GM18508 (cell line): ENCODE data around the gene BORCS6.
A peak's percentile ranks its signal among the peaks of the same experiment; 100 is the strongest.

ENCODE experiments used
- ATAC-seq: cut with Tn5 transposase; IDR thresholded peaks from one replicate; pipeline ENCODE4 v1.9.1; 2021; ENCODE audit warnings: moderate number of reproducible peaks; ENCODE audit not compliant: insufficient read depth, unreplicated experiment

The BORCS6 gene

DNA sequence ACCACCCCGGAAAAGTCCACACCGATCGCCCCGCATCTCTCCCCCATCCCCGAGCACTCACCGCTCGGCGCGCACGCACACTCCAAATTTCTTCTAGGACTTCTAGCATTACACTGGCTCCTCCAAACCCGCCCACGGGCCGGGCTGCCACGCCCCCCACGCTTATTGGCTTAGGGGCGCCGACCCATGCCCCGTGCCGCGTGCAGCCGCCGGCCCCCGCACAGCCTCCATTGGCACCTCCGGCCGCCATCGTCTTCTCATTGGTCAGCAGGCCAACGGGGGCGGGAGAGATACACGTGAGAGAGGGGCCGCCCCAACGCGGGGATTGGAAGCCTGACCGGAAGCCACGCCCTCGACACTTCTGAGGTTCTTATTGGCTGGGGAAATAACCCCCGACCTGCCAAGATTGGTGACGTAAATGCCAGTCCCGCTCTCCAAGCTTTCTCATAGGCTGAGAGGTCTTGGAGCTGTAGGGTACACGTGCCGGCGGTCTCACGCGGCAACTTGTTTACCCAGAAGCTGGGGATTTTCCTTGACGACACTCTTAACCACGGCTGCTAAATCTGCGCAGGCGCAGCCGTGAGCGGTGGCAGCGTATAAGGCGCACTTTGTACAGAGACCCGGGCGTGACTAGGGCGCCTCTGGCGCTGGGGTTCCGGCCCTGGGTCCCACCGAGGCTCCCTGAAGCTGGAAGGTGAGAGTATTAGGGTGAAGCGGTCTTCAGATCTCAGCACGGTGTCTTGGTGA, 33.6 kb downstream of the BORCS6 start:
- ATAC-seq = peak; percentile 56

- ATAC-seq = no peak
Observed at GRCh38 chr17:8155996-8156245, 34.1 kb downstream of the BORCS6 start.

DNA sequence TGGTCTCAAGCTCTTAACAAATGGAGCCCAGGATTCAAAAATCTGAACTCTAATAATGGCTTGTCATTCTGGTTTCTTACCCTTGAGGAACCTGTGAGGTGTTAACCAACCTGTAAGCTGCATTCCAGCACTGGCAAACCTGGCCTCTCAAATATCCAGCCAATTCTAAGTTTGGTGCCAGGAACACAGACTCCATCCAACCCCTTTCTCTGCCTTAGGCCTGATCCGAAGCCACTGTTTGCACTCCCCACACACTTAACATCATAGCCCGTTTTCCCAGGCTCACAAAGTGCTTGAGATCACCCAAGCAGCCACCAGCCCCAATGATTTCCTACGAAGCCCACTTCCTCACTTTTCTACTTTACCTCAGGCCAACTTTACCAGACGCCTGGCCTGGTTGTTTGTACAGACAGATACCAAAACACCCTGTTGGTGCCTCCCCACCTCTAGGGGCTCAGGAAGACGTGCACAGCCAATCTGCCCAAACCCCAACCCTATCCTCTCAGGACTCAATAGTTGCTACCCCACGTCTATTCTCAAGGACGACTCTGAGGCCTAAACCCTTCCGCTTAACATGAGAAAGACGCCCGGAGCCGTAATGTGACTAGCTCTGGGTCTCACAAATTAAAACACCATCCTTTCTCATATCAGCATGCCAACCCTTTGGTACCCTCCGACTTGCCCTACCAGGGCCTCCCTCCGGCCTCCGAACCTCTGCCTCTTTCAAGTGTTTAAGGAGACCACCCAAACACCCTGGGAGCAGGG, 34.6 kb downstream of the BORCS6 start:
- ATAC-seq = no peak

- ATAC-seq = no peak
Observed at GRCh38 chr17:8154608-8155155, 35.3 kb downstream of the BORCS6 start.

DNA sequence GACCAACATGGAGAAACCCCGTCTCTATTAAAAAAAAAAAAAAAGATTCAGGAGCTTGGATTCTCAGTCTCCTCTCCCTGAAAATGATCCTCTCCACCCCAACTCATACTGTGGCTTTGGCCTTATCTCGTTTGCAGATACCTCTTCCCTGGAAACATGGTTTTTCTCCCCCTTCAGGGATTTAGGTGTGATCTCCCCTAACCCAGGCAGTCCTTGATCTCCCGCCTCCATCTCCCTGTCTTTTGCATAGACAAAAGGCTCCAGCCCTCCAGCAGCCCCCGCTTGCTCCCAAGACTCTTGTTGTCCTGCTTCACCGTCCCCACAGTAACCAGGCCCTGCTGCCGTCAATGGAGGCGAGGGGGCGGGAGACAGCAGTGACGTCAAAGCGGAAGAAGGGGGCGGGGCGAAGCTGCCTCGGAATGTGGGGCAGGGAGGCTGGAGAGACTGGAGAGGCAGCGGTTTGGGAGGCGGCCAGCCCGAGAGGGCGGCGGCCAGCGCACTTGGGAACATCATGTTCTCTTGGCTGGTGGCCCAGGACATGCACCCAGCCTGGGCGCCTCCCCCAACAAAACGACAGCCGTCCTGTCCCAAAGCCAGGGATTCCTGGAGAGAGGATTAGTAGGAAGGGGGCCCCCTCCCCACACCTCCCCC, 35.9 kb downstream of the BORCS6 start:
- no peak for ATAC-seq

- ATAC-seq = no peak
Observed at GRCh38 chr17:8153525-8153956, 36.4 kb downstream of the BORCS6 start.

GRCh38 chr17:8153031-8153451, 36.9 kb downstream of the BORCS6 start:
- no peak for ATAC-seq

DNA sequence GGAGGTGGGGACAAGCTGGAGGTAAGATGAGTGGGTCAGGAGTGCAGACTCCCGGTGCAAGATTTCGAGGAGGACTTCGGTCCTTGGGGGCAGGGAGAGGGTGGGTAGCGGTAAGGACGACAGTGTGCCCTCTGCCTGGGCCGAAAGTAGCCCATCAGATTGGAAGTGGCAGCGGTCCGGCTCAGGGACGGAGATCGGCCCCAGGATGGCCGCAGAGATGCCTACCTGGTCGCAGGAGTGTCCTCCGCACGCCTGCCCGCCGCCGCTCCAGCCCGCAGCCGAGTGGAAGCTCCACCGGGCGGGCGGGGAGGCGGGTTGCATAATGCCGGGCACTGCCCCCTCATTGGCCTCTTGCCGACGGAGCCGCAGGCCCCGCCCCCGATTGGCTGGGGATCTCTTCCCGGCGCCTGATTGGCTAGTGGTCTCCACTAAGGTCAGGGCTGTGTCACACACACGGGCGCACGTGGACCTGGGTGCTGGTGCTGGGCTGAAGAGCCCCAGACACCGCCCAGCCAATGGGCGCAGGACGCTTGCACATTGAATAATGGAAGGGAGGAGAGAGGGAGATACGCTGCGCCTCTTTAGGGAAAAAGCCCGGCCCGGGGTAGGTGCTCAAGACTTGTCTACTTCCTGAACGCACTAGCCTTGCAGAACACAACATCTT, 37.7 kb downstream of the BORCS6 start, which contains the start of gene PER1:
PER1 (minus strand) TSS at position 293 of the 664 bp plus-strand sequence. CDS start 1,698 bp downstream, outside the sequence.
- ATAC-seq = no peak

GRCh38 chr17:8151641-8152111, 38.3 kb downstream of the BORCS6 start:
- ATAC-seq = no peak

- no peak for ATAC-seq
Observed at GRCh38 chr17:8151120-8151640, 38.8 kb downstream of the BORCS6 start.

- ATAC-seq = no peak
Observed at GRCh38 chr17:8150194-8151119, 39.5 kb downstream of the BORCS6 start.

- ATAC-seq = no peak
Observed at GRCh38 chr17:8149419-8150193, 40.4 kb downstream of the BORCS6 start.

DNA sequence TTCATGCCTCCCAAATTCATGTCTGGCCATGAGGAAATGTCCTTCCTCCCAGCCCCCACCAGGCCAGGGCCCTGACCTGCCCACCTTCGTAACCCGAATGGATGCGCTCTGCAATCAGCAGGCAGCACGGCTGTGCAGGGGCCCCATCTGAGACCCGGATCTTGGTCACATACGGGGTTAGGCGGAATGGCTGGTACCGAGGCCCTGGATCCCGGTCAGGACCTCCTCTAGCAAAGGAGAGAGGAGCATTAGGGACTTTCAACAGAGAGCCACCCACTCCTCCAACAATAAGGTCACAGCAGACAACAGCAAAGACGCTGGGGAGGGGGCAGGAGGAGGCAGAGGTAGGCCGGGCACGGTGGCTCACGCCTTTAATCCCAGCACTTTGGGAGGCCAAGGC, 41.4 kb downstream of the BORCS6 start:
- no peak for ATAC-seq

DNA sequence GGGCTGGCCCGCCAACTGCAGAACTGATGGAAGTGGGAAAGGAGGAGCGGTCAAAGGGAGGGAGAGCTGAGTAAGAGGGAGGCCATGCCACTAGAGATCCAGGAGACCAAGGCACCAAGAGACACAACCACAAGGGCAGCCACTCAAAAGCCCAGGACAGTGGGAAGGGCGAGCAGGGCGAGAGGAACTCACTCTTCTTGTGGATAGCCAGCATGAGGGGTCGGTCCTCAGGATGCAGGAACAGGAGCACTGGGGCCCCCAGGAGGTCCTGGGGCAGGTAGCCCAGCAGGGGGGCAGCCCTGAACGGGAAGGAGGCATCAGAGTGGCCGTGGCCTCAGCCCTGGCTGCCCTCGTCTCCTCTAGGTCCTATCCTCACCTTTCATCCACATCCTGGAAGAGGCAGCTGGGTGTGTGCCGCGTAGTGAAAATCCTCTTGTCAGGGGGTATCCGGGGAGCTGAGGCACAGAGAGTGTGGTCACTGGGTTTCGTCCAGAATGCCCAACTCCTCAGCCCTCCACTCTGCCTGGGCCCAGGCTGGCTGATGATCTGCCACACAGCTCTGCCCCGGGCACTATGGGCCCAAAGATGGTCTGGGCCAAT, 42.1 kb downstream of the BORCS6 start:
- no peak for ATAC-seq

- ATAC-seq = no peak
Observed at GRCh38 chr17:8147141-8147804, 42.7 kb downstream of the BORCS6 start.

DNA sequence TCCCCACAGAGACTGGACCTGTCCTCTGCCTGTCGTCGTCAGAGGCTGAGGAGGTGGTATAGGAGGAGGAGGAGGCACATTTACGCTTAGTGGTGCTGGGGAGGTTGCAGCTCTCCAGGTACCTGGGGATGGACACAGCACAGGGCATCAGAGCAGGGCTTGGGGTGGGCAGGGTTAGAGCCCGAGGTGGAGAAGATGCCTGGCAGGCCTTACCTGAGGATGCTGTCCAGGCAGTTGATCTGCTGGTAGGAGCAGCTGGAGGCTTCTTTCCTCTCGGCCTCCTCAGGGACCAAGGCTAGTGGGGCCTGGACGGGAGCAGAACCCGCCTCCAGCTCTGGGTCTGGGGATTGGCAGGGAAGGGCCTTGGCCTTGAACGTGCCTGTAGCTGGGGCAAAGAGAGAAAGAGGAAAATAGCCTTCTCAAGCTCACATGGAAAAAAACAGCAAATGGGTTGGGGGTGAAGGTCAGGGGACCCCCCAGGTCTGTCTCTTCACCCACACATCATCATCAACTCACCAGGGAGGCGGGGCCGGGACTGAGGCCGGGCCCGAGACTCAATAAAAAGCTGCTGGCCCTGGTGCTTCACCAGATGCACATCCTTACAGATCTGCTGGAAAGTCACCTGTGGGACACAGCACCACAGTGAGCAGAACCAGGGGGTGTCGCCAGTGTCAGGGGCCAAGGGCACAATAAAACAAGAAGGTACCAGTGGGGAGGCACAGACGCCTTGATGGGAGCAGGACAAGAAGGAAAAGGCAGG, 43.4 kb downstream of the BORCS6 start:
- no peak for ATAC-seq

DNA sequence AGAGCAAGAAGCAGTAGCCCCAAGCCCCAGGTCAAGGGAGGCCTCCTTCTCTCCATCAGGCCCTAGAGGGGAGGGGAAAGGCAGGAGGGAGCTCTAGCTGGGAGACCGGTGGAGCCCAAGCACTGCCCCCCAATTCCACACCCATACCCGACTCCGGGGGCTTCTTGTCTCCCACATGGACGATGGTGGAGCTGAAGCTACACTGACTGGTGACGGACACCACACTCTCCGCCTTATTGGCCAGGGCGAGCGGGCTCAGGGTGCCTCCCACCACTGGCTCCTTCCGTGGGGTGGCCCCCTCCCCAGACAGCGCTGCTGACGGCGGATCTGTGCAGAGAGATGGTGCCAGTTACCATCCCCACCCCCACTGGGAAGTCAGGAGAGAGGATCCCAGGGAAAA, 44.2 kb downstream of the BORCS6 start:
- ATAC-seq = no peak
